ENCODE data around the gene PRRT1. TPM values are rescaled to one million over a fixed set of nuclear protein-coding genes. Genes with fewer than 3 reads are reported as not detected.
"Not testable (repeated sequence)": the region's sequence is repeated elsewhere in the genome, so short reads cannot be mapped to it uniquely, and the experiment has no call there.

PRRT1 gene
- total and polyA plus RNA-seq, 5 experiments from 2014 or later: 1.2 to 5.6 (median 3.6) TPM

GRCh38 chr6:32186151-32186840, 34.6 kb upstream of the PRRT1 start:
- Mint-ChIP-seq H3K4me3 (peak overlapping the region; percentile 43 to 100 (median 81)), H3K4me1 (peaks cover 32 to 62% (median 60%) of the 10 kb centered on the region in 4 donors), H3K27ac (peak overlapping the region; percentile 88 to 96 (median 90)), H3K36me3 (peaks cover 6 to 69% (median 19%) of the 10 kb centered on the region in 3 donors)
- H3K27me3 Mint-ChIP-seq, DNase-seq, ATAC-seq, H3K9me3 Mint-ChIP-seq: not testable (repeated sequence)
- POLR2A ChIA-PET: interaction anchor here (0.6 to 12.3 kb wide), 5 partner anchors 6 to 56 kb away, joined by 3 to 303 read pairs (median 6); partner anchors contain the start of genes AGER, AGPAT1, FKBPL and RNF5

- H3K4me3 Mint-ChIP-seq: peak overlapping the region in 9 of 10 donors; percentile 14 to 100 (median 72)
- peak overlapping the region; percentile 88 to 96 (median 90) for H3K27ac Mint-ChIP-seq
- H3K27me3 Mint-ChIP-seq, DNase-seq, H3K9me3 Mint-ChIP-seq, ATAC-seq: not testable (repeated sequence)
- H3K4me1 Mint-ChIP-seq: peaks cover 32 to 62% (median 60%) of the 10 kb centered on the region in 4 donors
- POLR2A ChIA-PET: interaction anchor here (12.3 kb wide), 1 partner anchor 5 kb away, joined by 303 read pairs; the partner anchor contains the start of genes AGER, AGPAT1 and RNF5
- peaks cover 6 to 71% (median 15%) of the 10 kb centered on the region in 3 donors for H3K36me3 Mint-ChIP-seq
Observed at GRCh38 chr6:32185681-32186131, 34.0 kb upstream of the PRRT1 start.

- ATAC-seq (no peak), DNase-seq (no peak)
- Mint-ChIP-seq H3K36me3 (peaks cover 6 to 81% (median 14%) of the 10 kb centered on the region in 3 donors), H3K27ac (peak within 1 kb of the TSS; percentile 31 to 77 (median 58)), H3K4me3 (peak within 1 kb of the TSS in 1 of 10 donors; percentile 40), H3K4me1 (peaks cover 35 to 76% (median 69%) of the 10 kb centered on the region in 4 donors), H3K9me3 (no peaks in the 10 kb centered on the region), H3K27me3 (no peaks in the 10 kb centered on the region)
- POLR2A ChIA-PET: interaction anchor here (9.4 kb wide), 1 partner anchor 8 kb away, joined by 303 read pairs; the partner anchor contains the start of genes GPSM3 and PBX2
Observed at GRCh38 chr6:32184084-32184640, 32.4 kb upstream of the PRRT1 start, which contains the start of gene AGER. Gene AGER (minus strand): TSS chr6:32184253. CDS start chr6:32184222, 31 bp downstream.

- peaks cover 35 to 76% (median 69%) of the 10 kb centered on the region in 4 donors for H3K4me1 Mint-ChIP-seq
- no peaks in the 10 kb centered on the region for H3K9me3 Mint-ChIP-seq
- DNase-seq (no peak), ATAC-seq (no peak)
- H3K27ac Mint-ChIP-seq: peak overlapping the region in 6 of 10 donors; percentile 34 to 77 (median 58)
- POLR2A ChIA-PET: interaction anchor here (0.9 to 9.4 kb wide), 2 partner anchors 8 to 19 kb away, joined by 3 to 303 read pairs; partner anchors contain the start of genes EGFL8, GPSM3 and PBX2
- peak overlapping the region in 1 of 10 donors; percentile 40 for H3K4me3 Mint-ChIP-seq
- H3K36me3 Mint-ChIP-seq: peaks cover 6 to 82% (median 14%) of the 10 kb centered on the region in 3 donors
- no peaks in the 10 kb centered on the region for H3K27me3 Mint-ChIP-seq
Observed at GRCh38 chr6:32183483-32184083, 31.8 kb upstream of the PRRT1 start.

GRCh38 chr6:32183030-32183429, 31.3 kb upstream of the PRRT1 start:
- POLR2A ChIA-PET: interaction anchor here (0.9 to 9.4 kb wide), 4 partner anchors 9 to 55 kb away, joined by 3 to 303 read pairs (median 3); partner anchors contain the start of genes ATF6B, EGFL8, GPSM3 and PBX2
- H3K36me3 Mint-ChIP-seq: peaks cover 6 to 80% (median 14%) of the 10 kb centered on the region in 3 donors
- DNase-seq: no peak

GRCh38 chr6:32182555-32182981, 30.8 kb upstream of the PRRT1 start:
- POLR2A ChIA-PET: interaction anchor here (0.9 to 9.4 kb wide), 5 partner anchors 9 to 65 kb away, joined by 3 to 303 read pairs (median 3); partner anchors contain the start of genes ATF6B, EGFL8, GPSM3 and PBX2
- Mint-ChIP-seq H3K36me3 (peaks cover 5 to 75% (median 12%) of the 10 kb centered on the region in 3 donors), H3K4me1 (peaks cover 36 to 73% (median 69%) of the 10 kb centered on the region in 4 donors)

More at GRCh38 chr6:32183030-32183429, 31.3 kb upstream of the PRRT1 start:
- peak overlapping the region in 1 of 10 donors; percentile 1 for H3K4me3 Mint-ChIP-seq
- peak overlapping the region in 6 of 10 donors; percentile 24 to 71 (median 44) for H3K27ac Mint-ChIP-seq
- H3K4me1 Mint-ChIP-seq: peaks cover 36 to 73% (median 71%) of the 10 kb centered on the region in 4 donors
- ATAC-seq: no peak
- H3K9me3 Mint-ChIP-seq: no peaks in the 10 kb centered on the region
- no peaks in the 10 kb centered on the region for H3K27me3 Mint-ChIP-seq

GRCh38 chr6:32181915-32182529, 30.3 kb upstream of the PRRT1 start:
- no peaks in the 10 kb centered on the region for H3K27me3 Mint-ChIP-seq
- ATAC-seq: no peak
- H3K36me3 Mint-ChIP-seq: peaks cover 0 to 70% (median 8%) of the 10 kb centered on the region in 3 donors
- H3K9me3 Mint-ChIP-seq: no peaks in the 10 kb centered on the region
- peak overlapping the region in 1 of 10 donors; percentile 6 for H3K4me3 Mint-ChIP-seq
- peak in 1 of 10 donors; percentile 38 for DNase-seq
- POLR2A ChIA-PET: interaction anchor here (0.9 to 9.4 kb wide), 4 partner anchors 10 to 65 kb away, joined by 3 to 303 read pairs (median 3); partner anchors contain the start of genes ATF6B, GPSM3 and PBX2
- H3K27ac Mint-ChIP-seq: peak overlapping the region in 7 of 10 donors; percentile 15 to 75 (median 52)
- H3K4me1 Mint-ChIP-seq: peaks cover 35 to 73% (median 69%) of the 10 kb centered on the region in 4 donors

More at GRCh38 chr6:32182555-32182981, 30.8 kb upstream of the PRRT1 start:
- Mint-ChIP-seq H3K9me3 (no peaks in the 10 kb centered on the region), H3K4me3 (peak overlapping the region in 1 of 10 donors; percentile 1), H3K27ac (peak overlapping the region in 7 of 10 donors; percentile 40 to 71 (median 57)), H3K27me3 (no peaks in the 10 kb centered on the region)
- no peak for DNase-seq
- no peak for ATAC-seq

GRCh38 chr6:32181148-32181702, 29.5 kb upstream of the PRRT1 start:
- Mint-ChIP-seq H3K27ac (peak overlapping the region; percentile 51 to 98 (median 68)), H3K4me1 (peaks cover 34 to 73% (median 69%) of the 10 kb centered on the region in 4 donors), H3K36me3 (peaks cover 0 to 62% (median 8%) of the 10 kb centered on the region in 3 donors), H3K27me3 (no peaks in the 10 kb centered on the region), H3K4me3 (peak overlapping the region in 5 of 10 donors; percentile 6 to 52 (median 28)), H3K9me3 (no peaks in the 10 kb centered on the region)
- DNase-seq (peak in 1 of 10 donors; percentile 43), ATAC-seq (no peak)
- POLR2A ChIA-PET: interaction anchor here (9.4 kb wide), 1 partner anchor 11 kb away, joined by 303 read pairs; the partner anchor contains the start of genes GPSM3 and PBX2

- POLR2A ChIA-PET: interaction anchor here (0.7 to 9.4 kb wide), 3 partner anchors 12 to 51 kb away, joined by 3 to 303 read pairs (median 41); partner anchors contain the start of genes ATF6B, FKBPL, GPSM3 and PBX2
- Mint-ChIP-seq H3K4me3 (peak overlapping the region; percentile 42 to 100 (median 88)), H3K9me3 (no peaks in the 10 kb centered on the region), H3K27ac (peak overlapping the region; percentile 19 to 98 (median 90)), H3K4me1 (peaks cover 33 to 72% (median 67%) of the 10 kb centered on the region in 4 donors), H3K36me3 (peaks cover 0 to 51% (median 4%) of the 10 kb centered on the region in 3 donors), H3K27me3 (no peaks in the 10 kb centered on the region)
- DNase-seq (peak in 1 of 10 donors; percentile 64), ATAC-seq (no peak)
Observed at GRCh38 chr6:32179766-32180405, 28.1 kb upstream of the PRRT1 start.

- ATAC-seq (no peak), DNase-seq (no peak)
- Mint-ChIP-seq H3K4me1 (peaks cover 37 to 79% (median 72%) of the 10 kb centered on the region in 4 donors), H3K36me3 (peaks cover 0 to 47% (median 4%) of the 10 kb centered on the region in 3 donors), H3K27me3 (no peaks in the 10 kb centered on the region), H3K4me3 (peak overlapping the region; percentile 88 to 100 (median 94)), H3K9me3 (no peaks in the 10 kb centered on the region), H3K27ac (peak overlapping the region; percentile 95 to 100 (median 98))
- POLR2A ChIA-PET: interaction anchor here (4.4 to 9.4 kb wide), 2 partner anchors 13 to 50 kb away, joined by 41 to 303 read pairs; partner anchors contain the start of genes ATF6B, FKBPL, GPSM3 and PBX2
Observed at GRCh38 chr6:32178547-32179440, 27.1 kb upstream of the PRRT1 start.

All from naive thymus-derived CD8-positive, alpha-beta T cell (primary cell).